Measurements from ENCODE around the gene PGBD2. TPM values are rescaled to one million over a fixed set of nuclear protein-coding genes. Genes with fewer than 3 reads are reported as not detected.

Gene PGBD2
- total and polyA plus RNA-seq, 2 of the 13 experiments (the other 11 are each of a cell fraction or from before 2014, with no cell fraction given) = 6.0 to 7.4 TPM

- TF ChIP-seq ZBTB37 (CRISPR knock-in tag; IDR thresholded peaks at IDR 0.05) = no peak
- TF ChIP-seq DPF2 (CRISPR knock-in tag; IDR thresholded peaks at IDR 0.05; ENCODE audit: borderline replicate concordance, low read depth) = no peak; the same call in 1 of the 2 replicates
- no peak for TF ChIP-seq SOX6 (IDR thresholded peaks at IDR 0.05)
- peak; percentile 51 for TF ChIP-seq SOX6 (CRISPR knock-in tag; IDR thresholded peaks at IDR 0.05)
- TF ChIP-seq HNF4A (CRISPR knock-in tag; IDR thresholded peaks at IDR 0.05) = peak; percentile 90
- no peak for TF ChIP-seq ZBTB43 (CRISPR knock-in tag; conservative IDR thresholded peaks at IDR 0.05)
- peak; percentile 29; the same call in 1 of the 2 replicates for TF ChIP-seq TFDP1 (CRISPR knock-in tag; IDR thresholded peaks at IDR 0.05; ENCODE audit: borderline replicate concordance)
- peak; percentile 33 for TF ChIP-seq XRCC5 (optimal IDR thresholded peaks at IDR 0.05; ENCODE audit: low read length)
- TF ChIP-seq ZKSCAN1 (IDR thresholded peaks at IDR 0.05; ENCODE audit: low read length) = no peak
- TF ChIP-seq PAXIP1 (CRISPR knock-in tag; conservative IDR thresholded peaks at IDR 0.05) = peak; percentile 69
- no peak for TF ChIP-seq ZNF333 (CRISPR knock-in tag; IDR thresholded peaks at IDR 0.05; ENCODE audit: borderline replicate concordance)
- TF ChIP-seq ZNF691 (CRISPR knock-in tag; IDR thresholded peaks at IDR 0.05; ENCODE audit: borderline replicate concordance, low read depth) = no peak
- TF ChIP-seq ZNF672 (CRISPR knock-in tag; IDR thresholded peaks at IDR 0.05) = no peak
- TF ChIP-seq ZBTB26 (CRISPR knock-in tag; IDR thresholded peaks at IDR 0.05; ENCODE audit: borderline replicate concordance) = no peak
- TF ChIP-seq MBNL3 (CRISPR knock-in tag; conservative IDR thresholded peaks at IDR 0.05) = no peak
- no peak for TF ChIP-seq KAT2B (IDR thresholded peaks at IDR 0.05; ENCODE audit: borderline replicate concordance, low read depth, low read length)
- no peak for TF ChIP-seq ZFP1 (CRISPR knock-in tag; IDR thresholded peaks at IDR 0.05)
- no peak for TF ChIP-seq FOXA3 (CRISPR knock-in tag; IDR thresholded peaks at IDR 0.05)
- no peak for TF ChIP-seq FOXA1 (IDR thresholded peaks at IDR 0.05)
- 0 out of 2 replicates have a peak, but pooled peaks have one; percentile 4 for TF ChIP-seq FOXA1 (CRISPR knock-in tag; IDR thresholded peaks at IDR 0.05)
- TF ChIP-seq ZNF317 (CRISPR knock-in tag; IDR thresholded peaks at IDR 0.05) = no peak
Observed at GRCh38 chr1:248862998-248863881, 42.8 kb upstream of the PGBD2 start (continued).

All from HepG2 (cell line).